ENCODE data around the gene PKP1. TPM values are rescaled to one million over a fixed set of nuclear protein-coding genes. Genes with fewer than 3 reads are reported as not detected.

Gene PKP1
- total RNA-seq, 4 donors from 2014 or later = 0.93 to 9.6 (median 3.6) TPM

GRCh38 chr1:201270616-201271390 lies 12.5 kb upstream of the PKP1 start:
- no peak for TF ChIP-seq CTCF (IDR thresholded peaks at IDR 0.05)
- no peak for ATAC-seq (ENCODE audit: low FRiP score)
- DNase-seq (ENCODE audit: low spot score) = no peak

GRCh38 chr1:201272799-201273198 lies 10.5 kb upstream of the PKP1 start:
- no peak for DNase-seq (ENCODE audit: low spot score)
- no peak for TF ChIP-seq CTCF (IDR thresholded peaks at IDR 0.05)
- no peak for ATAC-seq (ENCODE audit: low FRiP score)

- ATAC-seq (ENCODE audit: low FRiP score) = no peak
- no peak for DNase-seq (ENCODE audit: low spot score)
- TF ChIP-seq CTCF (IDR thresholded peaks at IDR 0.05) = no peak
Measured at GRCh38 chr1:201274616-201275252, 8.6 kb upstream of the PKP1 start.

GRCh38 chr1:201275253-201275666 lies 8.0 kb upstream of the PKP1 start:
- ATAC-seq (ENCODE audit: low FRiP score) = peak; percentile 95

GRCh38 chr1:201276891-201277290 lies 6.4 kb upstream of the PKP1 start:
- no peak for TF ChIP-seq CTCF (IDR thresholded peaks at IDR 0.05)
- ATAC-seq (ENCODE audit: low FRiP score) = no peak
- DNase-seq (ENCODE audit: low spot score) = no peak

More at GRCh38 chr1:201275253-201275666, 8.0 kb upstream of the PKP1 start:
- TF ChIP-seq CTCF (IDR thresholded peaks at IDR 0.05) = no peak
- no peak for DNase-seq (ENCODE audit: low spot score)

GRCh38 chr1:201277441-201277840 lies 5.9 kb upstream of the PKP1 start:
- ATAC-seq (ENCODE audit: low FRiP score) = no peak

More at GRCh38 chr1:201277441-201277840, 5.9 kb upstream of the PKP1 start:
- DNase-seq (ENCODE audit: low spot score) = no peak
- TF ChIP-seq CTCF (IDR thresholded peaks at IDR 0.05) = no peak

Measured in omental fat pad (tissue), 4 donors.